ENCODE results near the gene TNFRSF11A. TPM values are rescaled to one million over a fixed set of nuclear protein-coding genes. Genes with fewer than 3 reads are reported as not detected.

TNFRSF11A gene
- total RNA-seq, 1 donor from 2014 or later, result 1.1 TPM

- intact Hi-C loops (cut with DNase I), result no loop called here
- DNase-seq (ENCODE audit: missing footprints) (no peak), ATAC-seq (no peak)
These were observed 44.1 kb downstream of the TNFRSF11A start for GRCh38 chr18:62369129-62369644.

GRCh38 chr18:62370366-62370765, 45.3 kb downstream of the TNFRSF11A start:
- DNase-seq (ENCODE audit: missing footprints) (no peak), ATAC-seq (no peak)
- intact Hi-C loops (cut with DNase I), result no loop called here

GRCh38 chr18:62371436-62371835, 46.3 kb downstream of the TNFRSF11A start:
- ATAC-seq (no peak), DNase-seq (ENCODE audit: missing footprints) (no peak)
- intact Hi-C loops (cut with DNase I), result no loop called here

GRCh38 chr18:62372156-62372555, 47.0 kb downstream of the TNFRSF11A start:
- no peak for DNase-seq (ENCODE audit: missing footprints)
- ATAC-seq, result no peak
- intact Hi-C loops (cut with DNase I), result no loop called here

GRCh38 chr18:62372882-62373281, 47.8 kb downstream of the TNFRSF11A start:
- DNase-seq (ENCODE audit: missing footprints) (no peak), ATAC-seq (no peak)
- intact Hi-C loops (cut with DNase I), result no loop called here

GRCh38 chr18:62374410-62374965, 49.4 kb downstream of the TNFRSF11A start:
- DNase-seq (ENCODE audit: missing footprints), result no peak
- no peak for ATAC-seq

GRCh38 chr18:62377131-62377807, 52.2 kb downstream of the TNFRSF11A start:
- DNase-seq (ENCODE audit: missing footprints), result no peak
- intact Hi-C loops (cut with DNase I), result no loop called here
- no peak for ATAC-seq

More at GRCh38 chr18:62374410-62374965, 49.4 kb downstream of the TNFRSF11A start:
- intact Hi-C loops (cut with DNase I), result no loop called here

- intact Hi-C loops (cut with DNase I), result no loop called here
- ATAC-seq (no peak), DNase-seq (ENCODE audit: missing footprints) (no peak)
These were observed 53.9 kb downstream of the TNFRSF11A start for GRCh38 chr18:62379051-62379450.

- DNase-seq (ENCODE audit: missing footprints), result no peak
- intact Hi-C loops (cut with DNase I), result no loop called here
- no peak for ATAC-seq
These were observed 56.3 kb downstream of the TNFRSF11A start for GRCh38 chr18:62381373-62381772.

- intact Hi-C loops (cut with DNase I), result no loop called here
- ATAC-seq (no peak), DNase-seq (ENCODE audit: missing footprints) (no peak)
These were observed 59.0 kb downstream of the TNFRSF11A start for GRCh38 chr18:62384068-62384467.

- DNase-seq (ENCODE audit: missing footprints) (no peak), ATAC-seq (no peak)
- intact Hi-C loops (cut with DNase I), result no loop called here
These were observed 59.5 kb downstream of the TNFRSF11A start for GRCh38 chr18:62384610-62385097.

- no peak for ATAC-seq
These were observed 61.0 kb downstream of the TNFRSF11A start for GRCh38 chr18:62386091-62386490.

GRCh38 chr18:62386601-62387000, 61.5 kb downstream of the TNFRSF11A start:
- DNase-seq (ENCODE audit: missing footprints) (no peak), ATAC-seq (no peak)
- intact Hi-C loops (cut with DNase I), result no loop called here

More at GRCh38 chr18:62386091-62386490, 61.0 kb downstream of the TNFRSF11A start:
- intact Hi-C loops (cut with DNase I), result no loop called here
- DNase-seq (ENCODE audit: missing footprints), result no peak

- intact Hi-C loops (cut with DNase I), result no loop called here
- DNase-seq (ENCODE audit: missing footprints) (no peak), ATAC-seq (no peak)
These were observed 62.1 kb downstream of the TNFRSF11A start for GRCh38 chr18:62387257-62387656.

GRCh38 chr18:62388855-62389760, 64.0 kb downstream of the TNFRSF11A start:
- DNase-seq (ENCODE audit: missing footprints) (no peak), ATAC-seq (no peak)
- intact Hi-C loops (cut with DNase I), result no loop called here

GRCh38 chr18:62389761-62390481, 64.8 kb downstream of the TNFRSF11A start:
- intact Hi-C loops (cut with DNase I), result no loop called here
- no peak for ATAC-seq
- no peak for DNase-seq (ENCODE audit: missing footprints)

- ATAC-seq, result no peak
- no peak for DNase-seq (ENCODE audit: missing footprints)
- intact Hi-C loops (cut with DNase I), result no loop called here
These were observed 69.1 kb downstream of the TNFRSF11A start for GRCh38 chr18:62394006-62394763.

- DNase-seq (ENCODE audit: missing footprints) (no peak), ATAC-seq (no peak)
- intact Hi-C loops (cut with DNase I), result no loop called here
These were observed 71.3 kb downstream of the TNFRSF11A start for GRCh38 chr18:62396381-62396780.

All from Right ventricle myocardium inferior (tissue), 1 donor.